ENCODE data around the gene CCDC192.

Gene CCDC192

GRCh38 chr5:127922603-127923002 lies 219.4 kb downstream of the CCDC192 start:
- no peak for DNase-seq (ENCODE audit: low read depth in 2 of 2)

- no peak for DNase-seq (ENCODE audit: low read depth in 2 of 2)
Observed at GRCh38 chr5:127923804-127924570, 220.8 kb downstream of the CCDC192 start.

DNA sequence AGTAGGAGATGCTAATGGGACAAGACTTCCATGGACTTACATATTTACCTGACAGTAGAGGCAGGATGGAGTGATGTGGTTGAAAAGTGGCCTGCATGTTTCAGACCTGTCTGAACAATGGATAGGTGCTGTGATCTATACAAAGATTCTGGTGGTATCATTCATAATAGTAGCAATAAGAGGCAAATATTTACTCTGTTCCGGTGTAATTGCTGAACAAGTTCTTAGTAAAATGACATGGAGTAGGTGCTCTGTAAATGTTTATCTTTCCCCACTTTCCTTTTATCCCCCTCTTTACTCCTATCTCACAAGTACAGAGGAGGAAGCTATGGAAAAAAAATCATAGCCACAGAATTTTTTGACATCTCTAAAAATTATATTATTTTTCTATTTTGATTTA lies 221.4 kb downstream of the CCDC192 start:
- DNase-seq (ENCODE audit: low read depth in 2 of 2) = no peak

GRCh38 chr5:127925916-127926315 lies 222.7 kb downstream of the CCDC192 start:
- DNase-seq (ENCODE audit: low read depth in 2 of 2) = no peak

DNA sequence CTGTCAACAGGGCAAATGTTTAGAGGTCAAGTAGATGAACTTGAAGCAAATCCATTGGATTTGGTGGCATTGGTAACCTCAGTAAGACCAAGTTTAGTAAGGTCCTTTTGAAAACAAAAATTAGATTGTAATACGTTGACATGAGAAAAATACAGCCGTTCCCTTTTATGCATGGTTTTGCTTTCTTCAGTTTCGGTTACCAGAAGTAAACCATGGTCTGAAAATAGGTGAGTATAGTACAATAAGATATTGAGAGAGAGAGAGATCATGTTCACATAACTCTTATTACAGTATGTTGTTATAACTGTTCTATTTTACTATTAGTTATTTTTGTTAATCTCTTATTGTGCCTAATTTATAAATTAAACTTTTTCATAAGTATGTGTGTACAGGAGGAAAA lies 223.8 kb downstream of the CCDC192 start:
- DNase-seq (ENCODE audit: low read depth in 2 of 2) = no peak

DNA sequence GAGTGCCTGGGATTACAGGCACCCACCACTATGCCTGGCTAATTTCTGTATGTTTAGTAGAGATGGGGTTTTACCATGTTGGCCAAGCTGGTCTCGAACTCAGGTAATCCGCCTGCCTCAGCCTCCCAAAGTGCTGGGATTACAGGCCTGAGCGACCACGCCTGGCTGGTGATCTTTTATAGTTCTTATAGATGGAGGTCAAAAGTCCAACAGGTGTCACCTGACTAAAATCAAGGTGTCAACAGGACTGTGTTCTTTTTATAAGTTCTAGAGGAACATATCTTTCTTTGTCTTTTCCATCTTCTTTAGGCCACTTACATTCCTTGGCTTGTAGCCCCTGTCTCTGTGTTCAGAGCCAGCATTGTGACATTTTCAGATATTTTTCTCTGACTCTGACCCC lies 224.9 kb downstream of the CCDC192 start:
- DNase-seq (ENCODE audit: low read depth in 2 of 2) = no peak

DNA sequence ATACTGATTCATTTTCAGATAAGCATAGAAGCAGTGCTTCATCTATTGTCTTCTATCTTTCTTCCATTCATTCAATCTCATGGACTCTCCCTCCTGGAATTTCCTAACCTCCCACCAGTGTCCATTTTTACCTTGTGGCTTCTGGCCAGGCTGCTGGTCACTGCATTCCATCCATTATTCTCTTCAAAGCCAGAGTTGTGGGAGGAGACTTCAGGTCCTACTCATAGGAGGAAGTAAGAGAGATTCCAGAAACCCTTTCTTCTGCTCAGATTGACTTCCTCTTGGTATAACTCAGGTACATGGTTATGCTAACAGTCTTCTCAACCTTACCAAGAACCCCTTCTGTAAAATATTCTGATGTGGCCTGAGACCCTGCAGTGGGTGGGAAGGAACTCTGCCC lies 227.1 kb downstream of the CCDC192 start:
- DNase-seq (ENCODE audit: low read depth in 2 of 2) = no peak

- no peak for DNase-seq (ENCODE audit: low read depth in 2 of 2)
Observed at GRCh38 chr5:127931396-127931795, 228.2 kb downstream of the CCDC192 start.

GRCh38 chr5:127933348-127933747 lies 230.2 kb downstream of the CCDC192 start:
- DNase-seq (ENCODE audit: low read depth in 2 of 2) = no peak

- DNase-seq (ENCODE audit: low read depth in 2 of 2) = no peak
Observed at GRCh38 chr5:127934791-127935256, 231.6 kb downstream of the CCDC192 start.

- no peak for DNase-seq (ENCODE audit: low read depth in 2 of 2)
Observed at GRCh38 chr5:127935398-127935797, 232.2 kb downstream of the CCDC192 start.

GRCh38 chr5:127936439-127936972 lies 233.3 kb downstream of the CCDC192 start:
- DNase-seq (ENCODE audit: low read depth in 2 of 2) = peak in 1 of 2 donors; percentile 25

DNA sequence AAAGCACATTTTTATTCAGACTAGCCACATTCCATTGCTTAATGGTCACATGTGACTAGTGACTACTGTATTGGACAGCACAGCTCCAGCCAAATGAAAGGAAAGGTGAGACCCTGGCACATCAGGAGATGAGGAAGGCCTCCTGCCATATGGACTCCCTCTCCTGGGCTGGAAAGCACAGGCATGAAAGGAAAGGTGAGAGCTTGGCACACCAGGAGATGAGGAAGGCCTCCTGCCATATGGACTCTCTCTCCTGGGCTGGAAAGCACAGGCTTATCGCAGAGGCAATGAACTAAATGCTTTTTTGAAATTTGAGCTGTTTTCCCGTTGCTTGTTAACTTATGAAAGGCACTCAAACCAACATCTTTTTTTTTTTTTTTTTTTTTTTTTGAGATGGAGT lies 235.6 kb downstream of the CCDC192 start:
- no peak for DNase-seq (ENCODE audit: low read depth in 2 of 2)

GRCh38 chr5:127940854-127941253 lies 237.7 kb downstream of the CCDC192 start:
- DNase-seq (ENCODE audit: low read depth in 2 of 2) = no peak

DNA sequence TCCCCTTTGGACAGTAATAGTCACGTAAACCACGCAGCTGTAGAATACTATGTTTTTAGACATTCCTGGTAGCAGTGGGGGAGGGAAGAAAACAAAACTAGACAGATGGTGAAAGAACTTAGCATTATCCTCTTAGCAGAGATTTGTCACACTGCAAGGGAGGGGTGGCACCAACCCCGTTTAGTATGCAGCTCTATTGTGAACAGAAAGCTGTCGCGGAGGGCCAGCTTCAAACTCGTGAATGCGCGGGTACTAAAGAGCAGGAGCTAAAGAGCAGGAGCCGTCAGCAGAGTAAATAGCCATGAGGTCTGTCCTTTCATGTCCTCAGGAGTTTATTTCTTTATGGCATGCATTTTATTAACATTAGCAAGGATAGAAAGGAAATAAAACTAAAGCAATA lies 238.5 kb downstream of the CCDC192 start:
- DNase-seq (ENCODE audit: low read depth in 2 of 2) = no peak

DNA sequence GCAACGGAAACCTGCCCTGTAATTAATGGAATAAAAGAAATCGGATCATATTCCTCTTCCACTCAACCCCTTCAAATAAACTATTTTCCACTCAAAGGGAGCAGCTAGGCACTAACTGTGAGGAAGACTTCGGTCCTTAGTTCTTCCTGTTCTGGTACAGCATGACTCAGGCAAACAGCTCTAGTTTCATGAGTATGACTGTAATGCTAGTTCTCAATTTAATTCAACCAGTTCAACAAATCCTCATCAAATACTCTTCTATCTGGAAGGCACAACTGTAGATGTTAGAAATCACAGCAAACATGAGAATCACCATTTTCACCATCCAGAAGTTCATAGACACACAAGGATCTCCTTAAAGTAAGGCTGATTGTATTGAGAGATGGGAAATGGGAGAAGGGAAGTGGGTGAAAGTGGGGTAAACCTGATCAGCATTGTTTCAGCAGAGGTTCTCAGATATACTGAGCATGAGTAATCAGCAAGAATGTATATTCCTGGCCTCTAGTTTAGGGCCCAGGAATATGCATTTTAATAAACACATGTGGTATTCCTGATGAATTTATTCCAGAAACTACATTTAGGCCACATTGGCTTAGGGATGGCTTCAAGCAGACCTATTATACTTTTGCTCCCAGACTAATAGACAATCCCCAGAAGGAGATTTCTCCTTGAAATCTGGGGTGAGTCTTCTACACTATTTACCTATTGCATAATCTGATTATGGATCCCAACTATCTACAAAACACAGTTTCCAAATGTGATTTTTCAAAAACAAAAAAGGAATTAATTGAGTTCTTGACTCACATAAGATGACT lies 239.3 kb downstream of the CCDC192 start:
- DNase-seq (ENCODE audit: low read depth in 2 of 2) = no peak

- no peak for DNase-seq (ENCODE audit: low read depth in 2 of 2)
Observed at GRCh38 chr5:127943061-127943371, 239.8 kb downstream of the CCDC192 start.

DNA sequence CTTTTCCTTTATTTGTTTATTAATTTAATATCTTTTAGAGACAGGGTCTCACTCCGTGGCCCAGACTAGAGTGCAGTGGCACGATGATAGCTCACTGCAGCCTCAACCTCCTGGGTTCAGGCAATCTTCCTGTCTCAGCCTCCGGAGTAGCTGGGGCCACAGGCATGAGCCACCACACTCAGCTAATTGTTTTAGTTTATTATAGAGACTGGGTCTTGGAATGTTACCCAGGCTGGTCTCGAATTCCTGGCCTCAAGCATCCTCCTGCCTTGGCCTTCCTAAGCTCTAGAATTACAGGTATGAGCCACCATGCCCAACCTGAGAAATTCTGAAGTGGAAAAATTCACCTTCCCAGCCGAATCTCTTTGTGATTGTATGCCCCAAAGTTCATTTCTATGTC lies 240.9 kb downstream of the CCDC192 start:
- DNase-seq (ENCODE audit: low read depth in 2 of 2) = no peak

GRCh38 chr5:127947941-127948340 lies 244.8 kb downstream of the CCDC192 start:
- DNase-seq (ENCODE audit: low read depth in 2 of 2) = no peak

DNA sequence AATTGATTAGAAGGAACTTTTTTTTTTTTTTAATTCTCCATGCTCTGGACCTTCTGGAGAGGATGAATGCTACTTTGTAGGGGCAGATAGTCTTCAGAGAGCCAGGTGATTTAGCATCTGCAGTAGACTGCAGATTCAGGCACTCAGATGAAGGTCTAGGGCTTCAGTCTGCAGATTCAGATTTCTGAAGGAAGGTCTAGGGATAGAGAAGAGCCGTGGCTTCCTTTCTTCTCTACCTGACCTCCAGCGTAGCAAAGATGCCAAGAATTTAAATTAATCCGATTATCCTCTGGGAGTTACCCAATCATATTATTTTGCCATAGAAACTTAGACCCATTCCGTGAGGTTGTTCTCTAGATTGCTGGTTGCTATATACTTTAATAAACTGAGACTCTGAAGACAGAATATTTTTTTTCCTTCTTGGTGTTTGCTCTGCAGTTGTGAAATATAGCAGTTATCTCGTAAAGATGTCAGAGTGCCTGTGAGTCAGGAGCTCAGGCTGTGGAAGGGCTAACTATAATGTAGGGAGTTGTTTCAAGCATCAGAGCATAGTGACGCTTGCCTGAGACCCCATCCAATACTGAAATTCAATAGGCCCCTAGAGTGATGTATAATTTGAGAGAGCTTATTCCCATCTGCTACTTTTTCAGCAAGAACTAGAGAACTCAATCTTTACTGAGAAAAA lies 247.7 kb downstream of the CCDC192 start:
- DNase-seq (ENCODE audit: low read depth in 2 of 2) = no peak

DNA sequence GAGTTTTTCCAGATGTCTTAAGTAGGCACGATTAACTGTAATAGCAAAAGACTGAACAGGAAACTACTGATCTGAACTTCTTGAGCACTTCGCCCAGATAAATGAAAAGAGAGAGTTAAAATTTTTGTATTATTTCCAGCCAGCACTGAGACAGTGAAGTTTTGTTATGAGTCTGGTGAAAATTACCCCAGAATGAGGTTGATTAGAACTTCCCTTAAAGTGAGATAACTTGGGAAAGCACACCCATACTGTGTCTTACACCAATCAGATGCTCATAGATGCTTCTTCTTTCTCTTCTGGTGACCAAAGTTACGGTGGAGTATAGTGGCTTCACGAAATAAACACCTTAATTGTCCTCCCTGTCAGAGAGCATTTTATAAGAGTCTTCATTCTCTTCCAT lies 248.6 kb downstream of the CCDC192 start:
- DNase-seq (ENCODE audit: low read depth in 2 of 2) = no peak

DNA sequence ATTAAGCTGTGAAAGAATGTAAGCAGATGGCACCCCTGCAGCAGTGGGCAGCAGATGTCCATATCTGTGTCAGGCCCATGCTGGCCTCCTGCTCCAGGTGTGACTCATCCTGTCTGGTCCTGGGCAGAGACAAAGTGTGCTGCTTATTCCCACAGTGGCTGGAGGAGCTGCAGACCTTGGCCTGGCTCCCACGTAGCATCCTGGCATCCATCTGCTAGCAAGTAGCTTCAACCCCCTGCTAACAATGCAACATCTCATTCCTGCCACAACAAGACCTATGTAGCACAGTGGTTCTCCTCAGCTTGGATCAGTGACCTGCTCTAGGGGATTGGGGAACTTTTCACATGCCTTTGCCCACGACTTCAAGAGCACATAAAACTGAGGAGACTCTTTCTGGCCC lies 254.0 kb downstream of the CCDC192 start:
- no peak for DNase-seq (ENCODE audit: low read depth in 2 of 2)

Data from stimulated activated CD8-positive, alpha-beta memory T cell treated with anti-CD3 and anti-CD28 coated beads, Interleukin-15, amount 100 ng/mL, for 48 hours (primary cell).